HG03521 (cell line): ENCODE measurements around the gene RNU2-63P.
A peak's percentile ranks its signal among the peaks of the same experiment; 100 is the strongest.
"Not testable (repeated sequence)": the region's sequence is repeated elsewhere in the genome, so short reads cannot be mapped to it uniquely, and the experiment has no call there.

Experiments
- ATAC-seq: cut with Tn5 transposase; IDR thresholded peaks from one replicate; pipeline ENCODE4 v1.9.1; 2021; ENCODE audit warnings: mild to moderate bottlenecking, moderate library complexity; ENCODE audit not compliant: unreplicated experiment

RNU2-63P gene

DNA sequence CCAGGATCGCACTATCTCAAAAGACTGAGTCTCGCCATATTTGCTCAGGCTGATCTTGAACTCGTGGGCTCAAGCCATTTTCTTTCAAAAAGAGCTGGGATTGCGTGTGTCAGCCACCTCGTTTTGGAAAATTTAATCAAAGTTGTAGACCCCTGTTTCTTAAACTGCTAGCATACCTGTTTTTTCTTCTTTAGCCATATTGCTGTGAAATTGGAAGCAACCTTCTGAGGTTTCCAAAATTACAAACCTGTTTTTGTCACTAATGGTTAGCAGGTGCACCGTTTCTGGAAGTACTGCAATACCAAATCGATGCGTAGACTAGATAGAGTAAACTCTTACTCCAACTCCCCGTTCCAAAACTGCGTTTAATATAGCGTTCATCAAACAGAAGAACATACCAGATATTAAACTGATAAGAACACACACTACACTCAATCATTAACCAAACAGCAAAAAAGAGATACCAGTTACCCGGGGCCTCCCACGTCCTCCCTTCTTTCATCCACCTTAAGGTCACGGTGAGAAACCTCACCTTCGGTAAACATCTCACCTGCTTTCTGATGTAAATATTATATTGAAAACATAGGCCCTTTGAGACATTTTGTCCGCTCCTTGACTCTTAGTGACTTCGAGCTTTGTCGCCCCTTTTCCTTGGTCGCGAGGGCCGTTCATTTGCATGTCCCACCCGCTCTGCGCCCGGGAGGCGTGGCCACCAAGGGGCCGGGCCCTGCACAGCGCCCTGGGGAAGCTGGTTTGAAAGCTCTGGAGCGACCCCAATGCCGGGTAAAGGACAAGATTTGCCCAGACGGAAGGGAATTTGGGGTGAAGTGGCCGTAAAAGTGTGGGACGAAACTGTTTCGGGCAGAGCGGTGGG is at the start of gene RNU2-63P:
Gene RNU2-63P (minus strand): TSS at position 462 of the 874 bp plus-strand sequence.
- ATAC-seq, result peak; percentile 67

DNA sequence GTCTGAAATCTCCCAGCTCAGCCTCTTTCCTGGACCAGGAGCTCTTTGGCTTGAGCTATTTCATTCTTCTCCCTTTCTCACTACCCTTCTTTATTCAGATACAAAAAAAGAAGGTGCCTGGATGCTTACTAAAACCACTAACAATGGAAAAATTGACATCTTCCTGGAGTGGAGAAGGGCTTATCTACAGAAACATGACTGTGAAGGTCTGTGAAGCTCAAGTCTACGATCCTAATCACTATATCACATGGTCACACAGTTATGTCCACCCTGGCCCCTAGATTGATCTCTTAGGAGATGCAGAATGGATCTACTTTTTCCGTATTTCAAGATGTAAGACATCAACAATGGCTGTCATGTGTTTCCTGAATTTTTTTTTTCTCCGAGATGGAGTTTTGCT is 44.9 kb upstream of the RNU2-63P start:
- ATAC-seq, result no peak

DNA sequence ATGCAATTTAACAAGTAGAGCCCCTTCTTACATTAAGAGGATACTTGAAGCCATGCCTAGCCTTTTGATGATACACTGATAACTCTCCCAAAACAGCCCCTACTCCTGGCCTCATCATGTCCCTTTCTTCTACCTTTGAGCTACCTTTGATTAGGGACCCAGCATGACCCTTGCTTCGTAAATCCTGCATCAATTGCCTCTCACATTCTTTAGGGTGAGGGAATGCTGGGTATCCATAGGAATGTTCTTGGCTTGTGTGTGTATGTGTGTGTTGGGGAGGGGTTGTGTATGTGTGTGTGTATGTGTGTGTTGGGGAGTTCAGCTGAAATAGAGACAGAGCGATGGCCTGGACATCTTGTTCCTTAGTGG is 44.5 kb upstream of the RNU2-63P start:
- ATAC-seq, result no peak

DNA sequence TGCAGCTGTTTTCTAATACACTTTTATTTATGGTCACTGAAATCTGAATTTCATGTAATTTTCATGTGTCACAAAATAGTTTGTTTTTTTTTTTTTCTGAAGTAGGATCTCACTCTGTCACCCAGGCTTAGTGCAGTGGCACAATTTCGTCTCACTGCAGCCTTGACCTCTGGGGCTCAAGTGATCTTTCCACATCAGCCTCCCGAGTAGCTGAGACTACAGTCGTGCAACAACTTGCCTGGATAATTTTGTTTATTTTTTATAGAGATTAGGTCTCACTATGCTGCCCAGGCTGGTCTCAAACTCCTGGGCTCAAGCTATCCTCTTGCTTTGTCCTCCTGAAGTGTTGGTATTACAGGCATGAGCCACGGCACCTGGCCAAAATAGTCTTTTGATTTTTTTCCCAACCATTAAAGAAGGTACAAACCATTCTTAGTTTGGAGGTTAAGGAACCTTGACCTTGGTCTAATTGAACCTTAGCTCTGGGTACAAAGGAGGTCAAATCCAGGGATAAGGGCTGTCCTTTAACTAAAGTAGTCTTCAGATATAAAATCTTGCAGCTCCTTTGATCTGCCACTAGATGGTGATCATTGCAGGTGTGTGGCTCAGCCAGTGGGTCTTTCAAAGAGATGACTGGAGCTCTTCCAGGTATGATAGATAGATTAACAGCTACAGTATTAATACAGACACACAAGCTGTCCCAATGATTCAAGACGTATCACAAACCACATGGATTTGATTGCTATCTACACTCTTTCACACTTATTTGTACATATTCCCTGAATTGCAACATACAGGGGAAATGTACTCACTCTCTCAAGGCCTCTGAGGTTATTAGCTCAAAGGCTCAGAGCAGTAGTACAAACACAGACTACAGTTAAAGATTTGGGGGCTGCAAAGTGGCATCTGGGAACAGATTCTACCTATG is 43.9 kb upstream of the RNU2-63P start:
- ATAC-seq, result peak; percentile 32

DNA sequence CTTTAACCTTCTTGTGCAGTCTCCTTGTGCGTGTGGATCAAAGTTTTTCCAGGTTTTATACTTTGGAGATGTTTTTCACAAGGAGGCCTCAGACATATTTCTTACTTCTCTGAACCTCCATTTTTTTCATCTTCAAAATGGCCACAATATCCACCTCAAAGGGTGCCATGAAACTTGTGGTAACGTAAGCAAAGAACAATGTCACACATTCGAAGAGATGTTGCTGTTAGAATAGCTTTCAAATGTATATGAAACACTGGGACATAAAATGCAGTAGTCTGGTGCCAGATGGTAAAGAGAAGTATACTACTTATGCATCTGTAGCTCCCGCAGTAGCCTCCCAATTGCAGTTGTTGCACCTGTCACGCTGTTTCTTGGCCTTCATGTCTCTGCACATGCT is 41.8 kb upstream of the RNU2-63P start:
- no peak for ATAC-seq

DNA sequence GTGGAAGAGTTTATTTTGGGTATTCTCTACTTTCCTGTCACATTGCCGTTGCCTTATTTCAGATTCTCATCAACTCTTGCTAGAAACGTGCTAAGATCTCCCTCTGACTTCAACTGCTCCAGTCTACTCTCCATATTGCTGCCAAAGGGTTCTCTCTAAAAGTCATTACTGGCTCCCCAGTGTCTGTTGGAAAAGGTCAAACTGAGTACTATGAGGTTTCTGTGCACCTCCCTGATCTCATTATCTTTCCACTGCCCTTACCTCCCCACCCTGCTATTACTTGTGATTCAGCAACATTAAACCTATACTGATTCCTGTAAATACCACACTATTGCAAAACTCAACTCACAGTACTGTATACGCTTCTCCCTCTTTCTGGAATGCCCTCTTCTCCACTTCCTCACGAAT is 41.1 kb upstream of the RNU2-63P start:
- ATAC-seq, result no peak

DNA sequence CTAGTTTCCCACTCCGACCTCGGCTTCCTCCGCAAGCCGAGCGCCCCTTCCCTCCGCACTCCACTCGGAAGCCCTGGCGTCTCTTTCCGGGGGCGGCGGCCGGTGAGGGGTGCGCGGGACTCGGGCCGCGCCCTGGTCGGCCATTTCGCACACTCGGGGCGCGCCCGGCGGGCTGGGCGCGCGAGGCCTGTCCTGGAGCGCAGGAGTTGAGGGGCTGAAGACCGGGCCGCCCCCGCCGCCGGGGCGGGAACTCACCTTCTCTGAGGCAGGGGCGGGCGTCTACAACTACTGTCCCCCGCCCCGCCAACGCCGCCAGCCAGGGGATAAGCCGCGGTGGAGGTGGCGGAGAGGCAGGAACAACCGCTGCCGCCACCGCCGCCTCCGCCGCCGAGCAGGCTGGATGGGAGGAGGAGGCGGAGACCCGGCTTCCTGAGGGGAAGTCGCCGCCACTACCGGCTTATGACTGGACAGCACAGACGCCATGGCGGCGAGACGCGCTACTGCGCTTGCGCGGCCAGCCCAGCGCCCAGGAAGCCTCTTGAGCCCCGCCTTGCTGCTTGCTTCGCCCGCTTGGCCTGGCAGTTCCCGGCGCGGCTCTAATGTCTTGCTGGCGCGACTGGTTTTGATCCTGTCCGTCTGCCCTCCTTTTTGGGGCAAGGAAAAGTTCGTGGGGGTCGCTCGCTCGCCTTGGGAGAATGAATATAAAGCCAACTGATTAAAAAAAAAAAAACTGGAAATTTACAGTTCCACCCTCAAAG is 39.2 kb upstream of the RNU2-63P start, which contains the start of gene KRCC1:
Gene KRCC1 (minus strand): TSS at position 413 of the 758 bp plus-strand sequence. CDS start 27,220 bp downstream, outside the sequence.
- ATAC-seq, result peak; percentile 91

DNA sequence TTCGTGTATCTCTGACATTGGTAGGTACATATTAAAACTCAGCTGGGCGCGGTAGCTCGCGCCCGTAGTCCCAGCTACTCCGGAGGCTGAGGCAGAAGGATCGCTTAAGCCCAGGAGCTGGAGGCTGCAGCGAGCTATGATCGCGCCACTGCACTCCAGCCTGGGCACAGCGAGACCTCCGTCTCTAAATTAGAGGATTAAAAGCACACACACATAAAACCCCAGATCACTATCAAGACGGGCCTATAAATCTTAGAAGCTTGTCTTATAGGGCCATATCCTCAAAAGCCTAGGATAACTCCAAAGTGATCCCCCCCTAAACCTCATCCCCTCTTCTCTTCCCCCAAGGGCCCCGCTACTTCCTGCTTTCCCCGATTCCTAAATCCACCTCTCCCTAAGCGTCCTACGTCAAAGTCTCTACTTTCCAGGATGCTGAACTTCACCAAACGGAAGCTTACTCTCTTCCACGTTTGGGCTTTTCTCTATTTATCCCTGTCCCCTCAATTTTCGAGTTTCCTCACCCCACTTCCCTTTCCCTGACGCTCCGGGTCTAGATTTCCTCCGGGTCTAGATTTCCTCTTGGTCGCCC is 38.5 kb upstream of the RNU2-63P start:
- no peak for ATAC-seq

DNA sequence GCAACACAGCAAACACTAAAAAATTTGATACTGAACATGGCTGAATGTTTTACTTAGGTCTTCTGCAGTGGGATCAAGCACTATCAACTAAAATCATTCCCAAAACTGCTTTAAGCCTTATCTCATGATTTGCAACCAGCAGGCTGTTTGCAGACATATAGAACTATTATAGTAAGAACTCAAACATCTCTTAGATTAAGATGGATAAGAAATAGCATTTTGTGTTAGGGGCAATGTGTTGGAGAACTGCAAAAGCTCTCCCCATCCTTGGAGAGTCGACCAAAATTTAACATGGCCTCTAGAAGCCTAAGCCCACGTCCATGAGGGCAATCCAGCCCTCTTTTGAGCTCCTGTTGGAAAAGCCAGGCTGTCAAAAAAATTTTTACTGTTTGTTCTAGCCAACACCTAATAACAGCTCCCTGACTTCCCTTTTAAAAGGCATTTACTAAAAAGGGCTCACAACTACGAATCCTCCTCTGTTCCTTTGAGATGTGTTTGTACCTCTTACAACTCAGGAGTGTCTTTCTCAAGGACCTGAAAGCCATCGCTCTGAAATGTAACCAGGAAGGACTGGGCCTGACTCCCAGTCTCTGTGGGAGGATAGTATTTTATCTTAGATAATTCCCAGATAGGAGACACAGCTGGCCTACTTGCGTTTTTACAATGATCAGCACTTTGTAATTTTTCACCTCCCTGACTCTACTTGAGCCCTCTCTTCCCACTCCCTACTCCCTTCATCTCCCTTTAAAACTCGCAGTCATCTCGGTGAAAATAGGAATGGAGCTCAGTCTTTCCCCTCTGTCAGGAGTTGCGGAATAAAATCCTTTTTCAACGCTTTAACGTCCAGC is 37.8 kb upstream of the RNU2-63P start:
- no peak for ATAC-seq

DNA sequence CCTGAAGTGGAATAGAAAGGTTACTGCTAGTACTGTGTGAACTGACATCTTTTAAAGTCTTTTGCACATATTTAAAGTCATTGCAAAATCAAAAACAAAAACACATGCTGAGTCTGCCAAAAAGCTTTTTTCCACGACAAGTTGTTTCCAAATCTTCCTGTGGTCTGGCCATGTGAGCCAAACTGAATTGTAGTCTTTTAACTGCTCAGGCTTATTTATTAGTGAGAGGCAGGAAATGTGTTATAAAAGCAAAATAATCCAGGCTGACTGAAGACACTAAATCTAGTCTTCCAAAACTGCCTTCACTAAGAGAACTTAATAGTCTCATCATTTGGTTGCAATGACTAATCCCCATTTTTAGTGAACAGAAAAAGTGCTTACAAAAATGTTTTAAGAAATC is 36.9 kb upstream of the RNU2-63P start:
- ATAC-seq, result no peak

DNA sequence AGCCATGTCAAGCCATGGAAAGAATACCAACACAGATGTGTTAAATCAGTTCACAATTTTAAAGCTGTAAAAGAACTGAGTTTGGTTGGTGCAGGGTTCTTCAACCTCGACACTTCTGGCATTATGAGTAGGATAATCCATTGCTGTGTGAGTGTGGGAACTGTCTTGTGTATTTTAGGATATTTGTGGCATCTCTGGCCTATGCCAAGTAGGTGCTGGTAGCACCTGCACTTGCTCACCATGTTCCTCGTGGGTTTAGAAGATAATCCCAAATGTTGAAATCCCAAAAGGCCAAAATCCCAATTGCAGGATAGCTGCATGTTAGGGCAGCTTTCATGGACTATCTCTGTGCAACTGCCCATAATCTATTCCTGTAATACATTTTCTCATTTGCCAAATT is 35.4 kb upstream of the RNU2-63P start:
- ATAC-seq, result no peak

DNA sequence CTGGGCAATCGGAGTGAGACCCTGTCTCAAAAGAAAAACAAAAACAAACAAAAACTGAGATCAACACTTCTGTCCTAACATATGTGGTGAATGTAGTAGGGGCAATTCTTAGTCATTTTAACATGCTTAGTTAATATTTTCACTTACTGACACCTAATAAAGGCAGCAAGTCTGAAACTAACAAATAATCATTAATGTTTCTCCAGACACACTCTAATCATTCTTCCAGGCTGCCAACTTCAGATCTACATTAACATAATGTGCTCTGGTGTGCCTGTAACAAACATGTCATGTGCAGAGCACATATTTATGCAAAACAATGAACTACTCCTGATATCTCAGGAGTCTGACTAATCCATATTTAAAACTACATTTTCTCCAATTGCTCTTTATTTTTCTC is 33.3 kb upstream of the RNU2-63P start:
- ATAC-seq, result no peak

DNA sequence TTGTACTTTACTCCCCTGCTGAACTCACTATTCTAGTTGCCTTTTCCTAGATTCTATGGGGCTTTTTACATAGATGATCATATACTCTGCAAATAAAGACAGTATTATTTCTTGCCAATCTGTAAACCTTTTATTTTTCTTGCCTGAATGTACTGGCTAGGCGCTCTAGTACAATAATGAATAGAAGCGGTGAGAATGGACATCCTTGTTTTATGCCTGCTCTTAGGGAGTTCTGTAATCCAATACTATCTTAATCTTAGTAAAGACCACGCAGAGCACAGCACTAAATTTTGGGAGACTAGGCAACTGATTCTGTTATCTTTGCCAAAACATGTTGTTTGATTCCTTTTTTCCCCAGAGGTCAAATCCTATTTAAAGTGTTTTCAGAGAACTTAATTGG is 32.2 kb upstream of the RNU2-63P start:
- no peak for ATAC-seq

DNA sequence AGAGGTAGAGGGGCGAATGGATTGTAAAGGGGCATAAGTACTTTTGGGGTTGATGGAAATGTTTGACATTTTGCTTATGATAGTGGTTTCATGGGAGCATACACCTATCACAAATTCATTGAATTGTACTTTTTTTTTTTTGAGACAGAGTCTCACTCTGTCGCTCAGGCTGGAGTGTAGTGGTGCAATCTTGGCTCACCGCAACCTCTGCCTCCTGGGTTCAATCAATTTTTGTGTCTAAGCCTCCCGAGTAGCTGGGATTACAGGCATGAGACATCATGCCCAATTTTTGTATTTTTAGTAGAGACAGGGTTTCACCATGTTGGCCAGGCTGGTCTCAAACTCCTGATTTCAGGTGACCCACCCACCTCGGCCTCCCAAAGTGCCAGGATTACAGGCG is 29.2 kb upstream of the RNU2-63P start:
- ATAC-seq, result not testable (repeated sequence)

DNA sequence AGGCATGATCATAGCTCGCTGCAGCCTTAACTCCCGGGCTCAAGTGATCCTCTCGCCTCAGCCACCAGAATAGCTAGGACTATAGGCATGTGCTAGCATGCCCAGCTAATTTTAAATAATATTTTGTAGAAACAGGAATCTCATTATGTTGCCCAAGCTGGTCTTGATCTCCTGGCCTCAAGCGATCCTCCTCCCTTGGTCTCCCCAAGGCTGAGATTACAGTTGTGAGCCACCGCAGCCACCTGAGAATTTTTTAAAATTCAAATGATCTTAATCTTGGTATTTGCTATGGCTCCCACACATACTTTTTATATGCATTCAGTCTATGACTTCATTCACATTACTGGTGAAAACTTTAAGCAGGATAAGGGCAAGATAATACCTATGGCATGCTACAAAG is 26.1 kb upstream of the RNU2-63P start:
- ATAC-seq, result no peak

DNA sequence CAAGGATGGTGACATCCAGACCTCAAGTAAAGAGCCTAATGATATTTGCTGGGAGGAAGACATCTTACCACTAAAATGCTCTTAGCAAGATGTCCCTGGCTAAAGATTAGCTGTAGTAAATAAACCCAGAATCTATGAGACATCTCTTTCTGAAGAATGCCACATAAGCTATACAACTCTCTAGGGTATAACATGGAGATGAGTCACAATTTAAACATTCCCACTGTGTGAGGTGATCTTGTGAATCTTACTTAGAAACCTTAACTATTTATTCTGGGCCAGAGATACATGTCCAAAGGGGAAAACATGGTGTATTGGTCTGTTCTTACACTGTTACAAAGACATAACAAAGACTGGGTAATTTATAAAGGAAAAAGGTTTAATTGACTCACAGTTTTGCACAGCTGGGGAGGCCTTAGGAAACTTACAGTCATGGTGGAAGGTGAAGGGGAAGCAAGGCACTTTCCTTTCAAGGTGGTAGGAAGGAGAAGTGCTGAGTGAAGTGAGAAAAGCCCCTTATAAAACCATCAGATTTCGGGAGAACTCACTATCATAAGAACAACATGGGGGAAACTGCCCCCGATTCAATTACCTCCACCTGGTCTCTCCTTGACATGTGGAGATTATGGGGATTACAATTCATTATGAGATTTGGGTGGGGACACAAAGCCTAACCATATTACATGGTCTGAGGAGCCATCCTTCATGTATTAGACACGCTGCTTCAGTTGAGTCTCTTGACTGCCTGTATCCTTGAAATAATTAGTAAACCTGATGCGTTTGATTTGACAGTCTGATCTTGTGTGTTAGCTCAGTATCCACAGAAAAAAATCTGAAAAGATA is 22.1 kb upstream of the RNU2-63P start:
- no peak for ATAC-seq

DNA sequence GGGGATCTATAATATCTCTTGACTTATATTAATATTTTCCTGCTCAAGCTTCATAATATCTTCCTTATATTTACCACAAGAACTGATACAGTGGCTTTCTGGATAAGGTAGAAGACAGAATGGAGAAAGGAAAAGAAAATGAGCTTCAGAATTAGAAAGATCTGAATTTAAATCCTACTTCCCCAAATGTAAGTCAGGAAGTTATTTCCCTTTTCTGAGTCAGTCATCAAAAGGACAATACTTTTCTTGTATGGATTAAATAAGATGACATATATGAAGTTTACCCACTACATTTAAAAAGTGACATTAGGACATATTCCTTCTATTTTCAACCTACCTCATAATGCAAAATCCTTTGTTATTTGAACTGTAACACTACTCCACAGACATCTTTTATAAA is 20.3 kb upstream of the RNU2-63P start:
- no peak for ATAC-seq

DNA sequence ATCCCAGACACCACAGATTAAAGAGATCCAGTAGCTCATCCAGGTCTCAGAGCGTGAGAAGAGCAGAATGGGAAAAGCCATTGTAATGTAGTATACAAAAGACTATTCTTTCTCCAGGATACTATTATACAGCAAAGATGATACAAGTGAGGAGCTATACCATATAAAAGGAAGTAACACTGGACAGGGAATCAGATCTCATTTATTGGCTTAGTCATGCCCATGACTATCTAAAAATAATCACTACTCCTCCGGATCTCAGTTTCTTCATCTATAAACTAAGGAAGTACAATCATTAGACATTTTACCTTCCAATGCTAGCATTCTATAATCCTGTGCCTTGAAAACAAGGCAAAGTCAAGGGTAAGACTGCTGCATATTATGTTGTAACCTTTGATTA is 19.8 kb upstream of the RNU2-63P start:
- ATAC-seq, result no peak
